GM12878 (cell line): ENCODE results near the gene CD86. TPM values are rescaled to one million over a fixed set of nuclear protein-coding genes. Genes with fewer than 3 reads are reported as not detected.
A peak's percentile ranks its signal among the peaks of the same experiment; 100 is the strongest.

Experiments
- ATAC-seq: fragments of 200-7000 bp; cut with Tn5 transposase; 3 replicates; pipeline ENCODE4 v1.9.1; 2020; ENCODE audit warnings: mild to moderate bottlenecking, moderate library complexity
- BruUV-seq: library from RNA; stranded (reverse); fragments of 400-500 nt; replicated peaks from 2 replicates; lab custom pipeline; 2021; lab: Mats Ljungman, UMichigan
- CTCF ChIA-PET: fragments of 300-600 bp; sonication (Branson Sonifier 250); formaldehyde crosslinking; extraction: SDS; loops from one replicate; lab custom pipeline; 2021; ENCODE audit warnings: inconsistent platforms; lab: Yijun Ruan, JAX
- POLR2A ChIA-PET: fragments of 350-600 bp; formaldehyde crosslinking; extraction: SDS; loops from one replicate; lab custom pipeline; 2021; ENCODE audit warnings: inconsistent platforms; lab: Charles Lee
- RAD21 ChIA-PET: fragments of 300-600 bp; sonication (Branson Sonifier 250); formaldehyde crosslinking; loops from one replicate; lab custom pipeline; 2023; ENCODE audit warnings: antibody characterized with exemption; ENCODE audit not compliant: unreplicated experiment; lab: Charles Lee
- SMC1A ChIA-PET: fragments of 300-600 bp; sonication (Branson Sonifier 250); formaldehyde crosslinking; loops from one replicate; lab custom pipeline; 2023; ENCODE audit not compliant: unreplicated experiment, uncharacterized antibody; lab: Charles Lee
- DNase-seq: peaks from one replicate; pipeline ENCODE4 v3.0.0-alpha.2; 2011; ENCODE audit warnings: low read depth, low spot score
- FAIRE-seq: peaks from 3 replicates; lab custom pipeline; 2011; peaks lifted over from hg19 to GRCh38; lab: Jason Lieb, UNC
- H2AFZ ChIP-seq: 2 replicates; pipeline ENCODE4 v1.6.0; 2011; ENCODE audit warnings: low read depth, low read length, control low read depth; ENCODE audit not compliant: control insufficient read depth
- H3K27ac ChIP-seq: 2 replicates; pipeline ENCODE4 v1.5.1; 2011; ENCODE audit warnings: control low read depth; ENCODE audit not compliant: control insufficient read depth, insufficient read depth
- H3K27me3 ChIP-seq, 2 experiments: replicated peaks in 1 of 2; 2 replicates each; pipeline versions ENCODE4 v1.6.0 to v1.6.1; 2011; ENCODE audit warnings: low read length in 1 of 2; ENCODE audit not compliant: control insufficient read depth in 2 of 2, insufficient read depth in 2 of 2
- H3K36me3 ChIP-seq, 2 experiments: 2 replicates each; pipeline ENCODE4 v1.5.1; 2011; ENCODE audit warnings: low read length in 1 of 2; ENCODE audit not compliant: control insufficient read depth in 2 of 2, insufficient read depth in 2 of 2
- H3K4me1 ChIP-seq: 2 replicates; pipeline ENCODE4 v1.6.1; 2011; ENCODE audit warnings: mild to moderate bottlenecking, low read length, moderate library complexity, mixed read lengths; ENCODE audit not compliant: control insufficient read depth, insufficient read depth
- H3K4me2 ChIP-seq: 2 replicates; pipeline ENCODE4 v1.6.0; 2011; ENCODE audit warnings: control low read depth; ENCODE audit not compliant: control insufficient read depth, insufficient read depth
- H3K4me3 ChIP-seq: fragments of 200-600 bp; sonication (generic); 2 replicates; pipeline ENCODE4 v1.5.1; 2016
- H3K79me2 ChIP-seq: 2 replicates; pipeline ENCODE4 v1.6.0; 2011; ENCODE audit warnings: low read length; ENCODE audit not compliant: control insufficient read depth, insufficient read depth
- H3K9ac ChIP-seq: 2 replicates; pipeline ENCODE4 v1.8.0; 2011; ENCODE audit warnings: low read length, control low read depth, mixed read lengths; ENCODE audit not compliant: control insufficient read depth, insufficient read depth
- H3K9me3 ChIP-seq: replicated peaks from 3 replicates; pipeline ENCODE4 v1.5.1; 2011; ENCODE audit warnings: mild to moderate bottlenecking, low read length; ENCODE audit not compliant: control insufficient read depth, insufficient read depth
- H4K20me1 ChIP-seq: 2 replicates; pipeline ENCODE4 v1.6.0; 2011; ENCODE audit not compliant: control insufficient read depth, insufficient read depth
- IKZF2 ChIP-seq, 2 experiments: fragments of 450-650 bp; IDR thresholded peaks; 2 replicates each; pipeline ENCODE4 v1.6.1; 2017; ENCODE audit warnings: mild to moderate bottlenecking in 2 of 2, moderate library complexity in 2 of 2
- MLLT1 ChIP-seq: fragments of 450-650 bp; IDR thresholded peaks from 2 replicates; pipeline ENCODE4 v1.6.1; 2016; ENCODE audit warnings: mild to moderate bottlenecking
- NFIC ChIP-seq: IDR thresholded peaks from 2 replicates; pipeline ENCODE4 v1.6.1; 2012; ENCODE audit warnings: low read depth, mild to moderate bottlenecking, inconsistent platforms, low read length, moderate library complexity
- NKRF ChIP-seq: fragments of 450-650 bp; conservative IDR thresholded peaks from 2 replicates; pipeline ENCODE4 v1.6.1; 2017; ENCODE audit warnings: mild to moderate bottlenecking, moderate library complexity
- ZNF24 ChIP-seq: fragments of 450-650 bp; IDR thresholded peaks from 2 replicates; pipeline ENCODE4 v1.6.1; 2017; ENCODE audit warnings: antibody characterized with exemption, mild to moderate bottlenecking
- ZNF592 ChIP-seq: fragments of 450-650 bp; IDR thresholded peaks from 2 replicates; pipeline ENCODE4 v1.6.1; 2017; ENCODE audit warnings: mild to moderate bottlenecking, moderate library complexity
- WGBS: methylation state at CpG from one replicate; pipeline ENCODE4 v1.1.6; 2016; ENCODE audit warnings: low lambda C conversion rate; ENCODE audit not compliant: insufficient replicate concordance, insufficient coverage; ENCODE audit errors: missing lambda C conversion rate; 5-methylcytosine and 5-hydroxymethylcytosine counted together
- in situ Hi-C: fragments of 300-500 bp; cut with MboI; formaldehyde crosslinking; loops from 9 replicates; pipeline ENCODE4 v1.14.3; 2018; ENCODE audit warnings: mixed read lengths
- intact Hi-C: fragments of 100-400 bp; cut with micrococcal nuclease; formaldehyde crosslinking; loops from one replicate; pipeline ENCODE4 v1.14.2; 2022; ENCODE audit not compliant: unreplicated experiment
- polyA plus RNA-seq, 11 experiments: library from polyadenylated mRNA; depleted of rRNA in 4 of 11; unstranded in 6 of 11; stranded (reverse) in 5 of 11; fragments of >200 nt; fragmentation: Nextera tagmentation in 4 of 11; fragmentation: Illumina TruSeq in 1 of 11; extraction: Ambion mirVana in 4 of 11; extraction: Trizol in 1 of 11; gene quantifications; 1 replicate in 1 of 11; 2 replicates in 10 of 11; pipeline versions ENCODE4 v1.2.1 to v1.2.3, GENCODE V29; 2011 to 2016; ENCODE audit warnings: inconsistent platforms in 2 of 11, missing spikeins in 2 of 11, low read depth in 1 of 11
- total RNA-seq, 4 experiments: library from RNA; depleted of rRNA in 3 of 4; stranded (reverse); fragments of >200 nt in 3 of 4; fragmentation: Illumina TruSeq in 1 of 4; extraction: Trizol in 1 of 4; gene quantifications; 2 replicates each; pipeline versions ENCODE4 v1.2.1 to v1.2.3, GENCODE V29; 2013 to 2021

Gene CD86
- total and polyA plus RNA-seq, 10 of the 15 experiments (the other 5 are each of a cell fraction or from before 2014, with no cell fraction given), result 40.9 to 100 (median 55.5) TPM

- H3K4me2 ChIP-seq, result no peak overlapping the region
- POLR2A ChIA-PET, result interaction anchor here (0.9 to 12.7 kb wide), 5 partner anchors 8 to 58 kb away, joined by 3 to 165 read pairs (median 3); no protein-coding TSS in a partner anchor
- no peaks in the 10 kb centered on the region for H4K20me1 ChIP-seq
- in situ Hi-C loops (no loop called here), intact Hi-C loops (no loop called here)
- no peak overlapping the region for H3K9ac ChIP-seq
- H3K27ac ChIP-seq, result no peak overlapping the region
- RAD21 ChIA-PET, result interaction anchor here (1.0 to 16.0 kb wide), 5 partner anchors 14 to 215 kb away, joined by 3 to 426 read pairs (median 4); no protein-coding TSS in a partner anchor
- H3K4me3 ChIP-seq, result no peak overlapping the region
- SMC1A ChIA-PET, result interaction anchor here (0.8 to 33.7 kb wide), 8 partner anchors 2 to 538 kb away, joined by 3 to 882 read pairs (median 314); partner anchors contain the start of genes CD86 and ILDR1
- WGBS, result 50% methylated on average over 2 of the region's 2 CpGs
- no peak for FAIRE-seq
- H3K4me1 ChIP-seq, result peaks cover 52% of the 10 kb centered on the region
- CTCF ChIA-PET, result interaction anchor here (1.0 to 9.7 kb wide), 4 partner anchors 9 to 215 kb away, joined by 3 to 114 read pairs (median 8); no protein-coding TSS in a partner anchor
- H2AFZ ChIP-seq, result no peak overlapping the region
- DNase-seq, result no peak
- peaks cover 54% of the 10 kb centered on the region for H3K79me2 ChIP-seq
- TF ChIP-seq ZNF24 (peak; percentile 90), MLLT1 (no peak)
- ATAC-seq, result no peak
- H3K9me3 ChIP-seq, result no peaks in the 10 kb centered on the region
- no TSS peak for BruUV-seq
- H3K36me3 ChIP-seq, result peaks cover 0 to 2% of the 10 kb centered on the region in 2 experiments; a peak in 1 of 4 replicates
- no peaks in the 10 kb centered on the region for H3K27me3 ChIP-seq
Measured at GRCh38 chr3:122084799-122085198, 29.6 kb downstream of the CD86 start.

GRCh38 chr3:122085673-122086072 lies 30.5 kb downstream of the CD86 start:
- RAD21 ChIA-PET, result interaction anchor here (0.8 to 16.0 kb wide), 4 partner anchors 13 to 89 kb away, joined by 3 to 426 read pairs (median 3); no protein-coding TSS in a partner anchor
- peaks cover 47% of the 10 kb centered on the region for H3K79me2 ChIP-seq
- TF ChIP-seq IKZF2 (IDR thresholded peaks at IDR 0.05), result no peak
- no peak for TF ChIP-seq ZNF592
- TF ChIP-seq NFIC, result no peak
- no peak for TF ChIP-seq NKRF

More at GRCh38 chr3:122085673-122086072, 30.5 kb downstream of the CD86 start:
- H3K27me3 ChIP-seq, result no peaks in the 10 kb centered on the region
- no peak overlapping the region for H3K4me3 ChIP-seq
- H3K27ac ChIP-seq, result no peak overlapping the region
- no peak for DNase-seq
- CTCF ChIA-PET, result interaction anchor here (1.3 to 9.7 kb wide), 3 partner anchors 8 to 215 kb away, joined by 3 to 114 read pairs (median 11); no protein-coding TSS in a partner anchor
- no peak overlapping the region for H2AFZ ChIP-seq
- no peaks in the 10 kb centered on the region for H3K9me3 ChIP-seq
- SMC1A ChIA-PET, result interaction anchor here (1.1 to 33.7 kb wide), 7 partner anchors 3 to 539 kb away, joined by 3 to 882 read pairs (median 394); partner anchors contain the start of genes CD86 and ILDR1
- H3K4me1 ChIP-seq, result peaks cover 49% of the 10 kb centered on the region
- H3K9ac ChIP-seq, result no peak overlapping the region
- 95% methylated on average over 6 of the region's 6 CpGs for WGBS
- POLR2A ChIA-PET, result interaction anchor here (12.3 to 12.7 kb wide), 2 partner anchors 7 to 19 kb away, joined by 144 to 165 read pairs; no protein-coding TSS in a partner anchor
- peaks cover 0 to 2% of the 10 kb centered on the region in 2 experiments; a peak in 1 of 4 replicates for H3K36me3 ChIP-seq
- intact Hi-C loops, result no loop called here
- H4K20me1 ChIP-seq, result no peaks in the 10 kb centered on the region
- H3K4me2 ChIP-seq, result peak overlapping the region; percentile 28; the same call in 1 of the 2 replicates
- no peak for ATAC-seq
- FAIRE-seq, result no peak
- in situ Hi-C loops, result no loop called here
- BruUV-seq, result no TSS peak
